Measurements from ENCODE around the gene UTP14A. TPM values are rescaled to one million over a fixed set of nuclear protein-coding genes. Genes with fewer than 3 reads are reported as not detected.

Gene UTP14A
- total RNA-seq, 1 experiment from 2014 or later, result 48.3 TPM

DNA sequence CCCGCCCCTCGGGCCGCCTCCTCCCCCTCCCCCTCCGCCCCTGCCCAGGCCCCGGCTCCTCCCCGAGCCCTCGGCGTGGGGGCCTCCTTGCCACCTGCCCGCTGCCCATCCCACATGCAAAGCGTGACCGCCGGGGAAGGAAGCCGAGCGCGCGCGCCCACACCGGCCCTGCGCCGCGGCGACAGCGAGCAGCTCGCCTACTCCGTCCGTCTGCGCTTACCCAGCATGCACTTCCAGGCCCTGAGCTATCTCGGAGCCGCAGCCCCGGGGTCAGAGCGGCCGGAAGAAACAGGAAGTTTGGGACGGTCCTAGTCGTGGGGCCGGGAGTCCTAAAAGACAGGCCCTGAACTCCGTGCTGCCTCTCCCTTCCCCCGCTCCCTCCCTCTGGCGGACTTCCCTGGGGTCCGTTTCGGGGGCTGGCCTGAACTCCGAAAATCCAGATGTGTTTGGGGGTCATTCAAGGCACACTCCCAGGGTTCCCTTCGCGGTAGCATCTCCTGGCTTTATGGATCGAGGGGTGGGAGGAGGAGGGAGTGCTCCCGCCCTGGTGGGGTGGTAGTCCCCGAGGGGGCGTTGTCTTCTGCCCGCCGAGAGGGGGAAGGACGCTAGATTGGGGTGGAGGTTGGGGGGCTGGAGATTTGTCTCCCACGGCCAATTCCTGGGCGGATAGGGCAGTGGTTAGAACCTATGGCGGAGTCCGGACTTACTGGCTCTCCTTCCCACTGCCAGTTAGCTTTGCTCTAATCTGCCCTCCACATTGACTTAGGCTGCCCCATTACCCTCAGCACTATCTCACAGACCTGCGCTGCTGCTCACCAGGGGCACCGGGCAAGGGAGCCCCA is 51.5 kb downstream of the UTP14A start:
- POLR2A ChIA-PET, result interaction anchor here (0.8 kb wide), 1 partner anchor 52 kb away, joined by 3 read pairs; no protein-coding TSS in a partner anchor
- H3K27ac Mint-ChIP-seq (ENCODE audit: low read depth, unreplicated experiment), result no peak overlapping the region
- H3K4me3 Mint-ChIP-seq (ENCODE audit: unreplicated experiment), result no peak overlapping the region
- BruUV-seq (replicated peaks), result no TSS peak
- H3K4me1 Mint-ChIP-seq (ENCODE audit: insufficient read depth, unreplicated experiment), result no peaks in the 10 kb centered on the region
- CTCF ChIA-PET, result interaction anchor here (0.8 kb wide), 1 partner anchor 32 kb away, joined by 3 read pairs; no protein-coding TSS in a partner anchor
- no peak for DNase-seq (ENCODE audit: unreplicated experiment)
- intact Hi-C loops (cut with micrococcal nuclease), result no loop called here
- peaks cover 5% of the 10 kb centered on the region for H3K9me3 Mint-ChIP-seq (ENCODE audit: unreplicated experiment)
- TF ChIP-seq, protein P1, sequence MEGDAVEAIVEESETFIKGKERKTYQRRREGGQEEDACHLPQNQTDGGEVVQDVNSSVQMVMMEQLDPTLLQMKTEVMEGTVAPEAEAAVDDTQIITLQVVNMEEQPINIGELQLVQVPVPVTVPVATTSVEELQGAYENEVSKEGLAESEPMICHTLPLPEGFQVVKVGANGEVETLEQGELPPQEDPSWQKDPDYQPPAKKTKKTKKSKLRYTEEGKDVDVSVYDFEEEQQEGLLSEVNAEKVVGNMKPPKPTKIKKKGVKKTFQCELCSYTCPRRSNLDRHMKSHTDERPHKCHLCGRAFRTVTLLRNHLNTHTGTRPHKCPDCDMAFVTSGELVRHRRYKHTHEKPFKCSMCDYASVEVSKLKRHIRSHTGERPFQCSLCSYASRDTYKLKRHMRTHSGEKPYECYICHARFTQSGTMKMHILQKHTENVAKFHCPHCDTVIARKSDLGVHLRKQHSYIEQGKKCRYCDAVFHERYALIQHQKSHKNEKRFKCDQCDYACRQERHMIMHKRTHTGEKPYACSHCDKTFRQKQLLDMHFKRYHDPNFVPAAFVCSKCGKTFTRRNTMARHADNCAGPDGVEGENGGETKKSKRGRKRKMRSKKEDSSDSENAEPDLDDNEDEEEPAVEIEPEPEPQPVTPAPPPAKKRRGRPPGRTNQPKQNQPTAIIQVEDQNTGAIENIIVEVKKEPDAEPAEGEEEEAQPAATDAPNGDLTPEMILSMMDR (IDR thresholded peaks at IDR 0.05; ENCODE audit: unreplicated experiment), result no peak
- peaks cover 21% of the 10 kb centered on the region for H3K27me3 Mint-ChIP-seq (ENCODE audit: insufficient read depth, unreplicated experiment)
- no peaks in the 10 kb centered on the region for H3K36me3 Mint-ChIP-seq (ENCODE audit: insufficient read depth, unreplicated experiment)

DNA sequence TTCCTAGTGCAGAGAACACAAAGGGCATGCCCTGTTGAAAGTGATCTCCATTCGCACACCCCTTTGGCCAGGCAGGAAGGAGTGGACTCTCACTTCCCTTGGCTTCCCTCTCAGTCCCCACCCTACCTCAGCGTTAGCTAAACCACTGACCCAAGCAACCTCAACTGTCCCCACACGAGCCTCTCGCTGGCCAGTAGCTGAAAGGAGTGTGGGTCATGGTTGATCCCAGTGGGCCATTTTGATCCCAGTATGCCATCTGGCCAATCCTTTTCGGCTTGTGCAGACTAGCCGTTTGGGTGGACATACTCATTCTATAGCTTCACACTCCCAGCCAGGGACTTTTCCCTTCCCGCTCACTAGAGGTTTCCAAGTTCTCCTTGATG is 52.1 kb downstream of the UTP14A start:
- H3K9me3 Mint-ChIP-seq (ENCODE audit: unreplicated experiment), result no peaks in the 10 kb centered on the region
- intact Hi-C loops (cut with micrococcal nuclease), result no loop called here
- no peak overlapping the region for H3K4me3 Mint-ChIP-seq (ENCODE audit: unreplicated experiment)
- ChIA-PET CTCF (interaction anchor here (0.6 to 0.8 kb wide), 2 partner anchors 33 to 68 kb away, joined by 3 read pairs; no protein-coding TSS in a partner anchor), POLR2A (interaction anchor here (0.6 kb wide), 1 partner anchor 18 kb away, joined by 3 read pairs; no protein-coding TSS in a partner anchor)
- DNase-seq (ENCODE audit: unreplicated experiment), result no peak
- no TSS peak for BruUV-seq (replicated peaks)
- TF ChIP-seq, protein P1 (IDR thresholded peaks at IDR 0.05; ENCODE audit: unreplicated experiment), result no peak
- H3K27me3 Mint-ChIP-seq (ENCODE audit: insufficient read depth, unreplicated experiment), result peaks cover 17% of the 10 kb centered on the region
- H3K4me1 Mint-ChIP-seq (ENCODE audit: insufficient read depth, unreplicated experiment), result no peaks in the 10 kb centered on the region
- H3K27ac Mint-ChIP-seq (ENCODE audit: low read depth, unreplicated experiment), result no peak overlapping the region
- H3K36me3 Mint-ChIP-seq (ENCODE audit: insufficient read depth, unreplicated experiment), result no peaks in the 10 kb centered on the region

DNA sequence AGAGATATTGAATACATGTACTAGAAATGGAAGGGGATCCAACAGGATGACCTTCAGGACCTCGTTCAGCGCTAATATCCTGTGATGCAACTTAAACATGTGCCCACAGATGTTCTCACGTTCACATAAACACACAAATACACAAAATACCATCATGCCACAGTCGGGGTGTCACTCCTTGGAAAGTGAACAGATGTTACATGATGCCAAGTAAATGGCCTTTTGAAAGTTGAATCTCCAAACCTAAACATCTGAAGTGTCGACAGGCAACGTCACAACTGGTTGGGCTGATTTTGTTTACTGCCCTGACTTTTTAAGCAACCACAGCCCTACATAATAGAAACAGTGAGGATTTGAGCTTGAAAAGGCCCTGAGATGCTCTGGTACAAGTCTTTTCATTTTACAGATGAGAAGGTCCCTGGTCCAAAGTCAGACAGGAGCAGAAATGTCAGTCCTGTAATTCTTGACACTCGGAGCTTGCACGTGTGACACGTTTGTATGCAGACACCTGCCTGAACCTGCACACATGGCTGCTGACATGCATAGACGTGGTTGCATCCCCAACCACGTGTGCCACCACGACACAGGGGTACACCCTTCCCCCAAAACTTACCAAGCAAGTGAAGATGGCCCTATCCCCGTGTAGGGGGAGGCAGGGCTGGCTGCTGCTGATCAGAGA is 53.0 kb downstream of the UTP14A start:
- H3K9me3 Mint-ChIP-seq (ENCODE audit: unreplicated experiment), result no peaks in the 10 kb centered on the region
- ChIA-PET POLR2A (interaction anchor here (0.6 kb wide), 1 partner anchor 19 kb away, joined by 3 read pairs; no protein-coding TSS in a partner anchor), CTCF (interaction anchor here (0.6 kb wide), 1 partner anchor 67 kb away, joined by 3 read pairs; no protein-coding TSS in a partner anchor)
- H3K27ac Mint-ChIP-seq (ENCODE audit: low read depth, unreplicated experiment), result no peak overlapping the region
- H3K4me3 Mint-ChIP-seq (ENCODE audit: unreplicated experiment), result no peak overlapping the region
- DNase-seq (ENCODE audit: unreplicated experiment), result no peak
- TF ChIP-seq, protein P1 (IDR thresholded peaks at IDR 0.05; ENCODE audit: unreplicated experiment), result no peak
- intact Hi-C loops (cut with micrococcal nuclease), result no loop called here
- H3K36me3 Mint-ChIP-seq (ENCODE audit: insufficient read depth, unreplicated experiment), result no peaks in the 10 kb centered on the region
- no TSS peak for BruUV-seq (replicated peaks)
- no peaks in the 10 kb centered on the region for H3K4me1 Mint-ChIP-seq (ENCODE audit: insufficient read depth, unreplicated experiment)
- H3K27me3 Mint-ChIP-seq (ENCODE audit: insufficient read depth, unreplicated experiment), result peaks cover 17% of the 10 kb centered on the region

DNA sequence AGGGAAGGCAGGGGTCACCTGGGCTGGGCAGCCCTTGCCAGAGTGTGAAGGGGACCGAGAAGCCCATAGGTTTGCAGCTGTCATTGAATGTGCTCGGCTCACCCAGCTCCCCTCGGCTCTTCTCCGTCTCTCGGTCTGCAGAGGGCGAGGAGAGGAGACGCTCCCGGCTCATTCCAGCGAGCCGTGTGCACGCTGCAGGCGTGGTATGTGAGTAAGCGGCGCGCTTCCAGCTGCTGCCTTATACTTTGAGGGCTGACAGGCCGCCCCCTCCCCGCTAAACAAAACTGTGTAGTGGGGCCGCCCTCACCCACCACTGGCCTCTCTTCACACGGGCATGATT is 53.5 kb downstream of the UTP14A start:
- Mint-ChIP-seq H3K4me3 (ENCODE audit: unreplicated experiment) (no peak overlapping the region), H3K9me3 (ENCODE audit: unreplicated experiment) (no peaks in the 10 kb centered on the region), H3K36me3 (ENCODE audit: insufficient read depth, unreplicated experiment) (no peaks in the 10 kb centered on the region), H3K27me3 (ENCODE audit: insufficient read depth, unreplicated experiment) (peaks cover 17% of the 10 kb centered on the region), H3K4me1 (ENCODE audit: insufficient read depth, unreplicated experiment) (no peaks in the 10 kb centered on the region), H3K27ac (ENCODE audit: low read depth, unreplicated experiment) (no peak overlapping the region)
- BruUV-seq (replicated peaks), result no TSS peak
- TF ChIP-seq, protein P1 (IDR thresholded peaks at IDR 0.05; ENCODE audit: unreplicated experiment), result no peak
- no peak for DNase-seq (ENCODE audit: unreplicated experiment)
- ChIA-PET POLR2A (interaction anchor here (0.5 kb wide), 1 partner anchor 23 kb away, joined by 4 read pairs; no protein-coding TSS in a partner anchor), CTCF (no interaction called here)
- intact Hi-C loops (cut with micrococcal nuclease), result no loop called here

Data from MCF 10A (cell line).